Lower lobe of right lung (tissue), 2 donors: ENCODE data around the gene TRIM31. TPM values are rescaled to one million over a fixed set of nuclear protein-coding genes. Genes with fewer than 3 reads are reported as not detected.

Experiments used
- ATAC-seq, 2 donors: fragments of 200-7000 bp; cut with Tn5 transposase; one replicate each; pipeline ENCODE4 v1.9.1; 2020 to 2022; ENCODE audit warnings: mild to moderate bottlenecking in 2 of 2, moderate library complexity in 2 of 2
- DNase-seq: peaks from one replicate; pipeline ENCODE4 v3.0.0-alpha.2; 2020
- H3K27ac ChIP-seq: fragments of 200-600 bp; one replicate; pipeline ENCODE4 v1.8.0; 2022
- H3K27me3 ChIP-seq: fragments of 200-600 bp; one replicate; pipeline ENCODE4 v1.8.0; 2022; ENCODE audit warnings: low read depth
- H3K36me3 ChIP-seq: fragments of 200-600 bp; one replicate; pipeline ENCODE4 v1.8.0; 2022; ENCODE audit warnings: mild to moderate bottlenecking
- H3K4me1 ChIP-seq: fragments of 200-600 bp; one replicate; pipeline ENCODE4 v1.8.0; 2022
- H3K4me3 ChIP-seq: fragments of 200-600 bp; one replicate; pipeline ENCODE4 v1.8.0; 2022; ENCODE audit warnings: mild to moderate bottlenecking
- H3K9me3 ChIP-seq: fragments of 200-600 bp; one replicate; pipeline ENCODE4 v1.8.0; 2022
- intact Hi-C: fragments of 100-400 bp; cut with DNase I; formaldehyde crosslinking; loops from one replicate; pipeline ENCODE4 v1.11.0; 2022
- total RNA-seq: library from RNA; stranded (reverse); fragmentation: NEBNext Ultra II Directional; extraction: Animal tissue kit (Norgen Biotek cat#: 25700); gene quantifications from one replicate; pipeline ENCODE4 v1.2.1, GENCODE V29; 2021
- TF ChIP-seq, protein P1 (sequence below): fragments of 200-600 bp; IDR thresholded peaks from one replicate; pipeline ENCODE4 v1.8.0; 2022; ENCODE audit warnings: antibody characterized with exemption, mild to moderate bottlenecking
- donor health status: DM: no; HTN: yes; CAD: no; lungs with severe emphysema.

Gene TRIM31
- total RNA-seq, 1 donor from 2014 or later = 0.62 TPM

DNA sequence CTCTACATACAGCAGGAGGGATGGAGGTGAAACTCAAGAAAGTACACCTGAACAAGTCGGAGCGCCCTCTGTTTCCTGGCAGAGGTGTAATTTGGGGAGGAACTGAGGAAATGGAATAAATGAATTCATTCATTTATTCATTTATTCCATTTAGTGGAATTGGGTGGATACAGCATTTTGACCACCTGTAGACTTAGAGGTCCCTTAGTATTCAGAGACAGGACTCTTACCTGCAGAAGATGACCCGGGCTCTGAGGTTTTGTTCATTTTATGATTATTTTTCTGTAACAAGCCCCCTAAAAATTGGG is 9.1 kb downstream of the TRIM31 start:
- H3K27ac ChIP-seq = no peak overlapping the region
- TF ChIP-seq, protein P1, sequence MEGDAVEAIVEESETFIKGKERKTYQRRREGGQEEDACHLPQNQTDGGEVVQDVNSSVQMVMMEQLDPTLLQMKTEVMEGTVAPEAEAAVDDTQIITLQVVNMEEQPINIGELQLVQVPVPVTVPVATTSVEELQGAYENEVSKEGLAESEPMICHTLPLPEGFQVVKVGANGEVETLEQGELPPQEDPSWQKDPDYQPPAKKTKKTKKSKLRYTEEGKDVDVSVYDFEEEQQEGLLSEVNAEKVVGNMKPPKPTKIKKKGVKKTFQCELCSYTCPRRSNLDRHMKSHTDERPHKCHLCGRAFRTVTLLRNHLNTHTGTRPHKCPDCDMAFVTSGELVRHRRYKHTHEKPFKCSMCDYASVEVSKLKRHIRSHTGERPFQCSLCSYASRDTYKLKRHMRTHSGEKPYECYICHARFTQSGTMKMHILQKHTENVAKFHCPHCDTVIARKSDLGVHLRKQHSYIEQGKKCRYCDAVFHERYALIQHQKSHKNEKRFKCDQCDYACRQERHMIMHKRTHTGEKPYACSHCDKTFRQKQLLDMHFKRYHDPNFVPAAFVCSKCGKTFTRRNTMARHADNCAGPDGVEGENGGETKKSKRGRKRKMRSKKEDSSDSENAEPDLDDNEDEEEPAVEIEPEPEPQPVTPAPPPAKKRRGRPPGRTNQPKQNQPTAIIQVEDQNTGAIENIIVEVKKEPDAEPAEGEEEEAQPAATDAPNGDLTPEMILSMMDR = no peak
- DNase-seq (no peak), ATAC-seq (no peak)
- H3K27me3 ChIP-seq = peaks cover 5% of the 10 kb centered on the region
- H3K4me1 ChIP-seq = peaks cover 35% of the 10 kb centered on the region
- no peaks in the 10 kb centered on the region for H3K36me3 ChIP-seq
- intact Hi-C loops = no loop called here
- H3K4me3 ChIP-seq = peak overlapping the region; percentile 54
- H3K9me3 ChIP-seq = no peaks in the 10 kb centered on the region

DNA sequence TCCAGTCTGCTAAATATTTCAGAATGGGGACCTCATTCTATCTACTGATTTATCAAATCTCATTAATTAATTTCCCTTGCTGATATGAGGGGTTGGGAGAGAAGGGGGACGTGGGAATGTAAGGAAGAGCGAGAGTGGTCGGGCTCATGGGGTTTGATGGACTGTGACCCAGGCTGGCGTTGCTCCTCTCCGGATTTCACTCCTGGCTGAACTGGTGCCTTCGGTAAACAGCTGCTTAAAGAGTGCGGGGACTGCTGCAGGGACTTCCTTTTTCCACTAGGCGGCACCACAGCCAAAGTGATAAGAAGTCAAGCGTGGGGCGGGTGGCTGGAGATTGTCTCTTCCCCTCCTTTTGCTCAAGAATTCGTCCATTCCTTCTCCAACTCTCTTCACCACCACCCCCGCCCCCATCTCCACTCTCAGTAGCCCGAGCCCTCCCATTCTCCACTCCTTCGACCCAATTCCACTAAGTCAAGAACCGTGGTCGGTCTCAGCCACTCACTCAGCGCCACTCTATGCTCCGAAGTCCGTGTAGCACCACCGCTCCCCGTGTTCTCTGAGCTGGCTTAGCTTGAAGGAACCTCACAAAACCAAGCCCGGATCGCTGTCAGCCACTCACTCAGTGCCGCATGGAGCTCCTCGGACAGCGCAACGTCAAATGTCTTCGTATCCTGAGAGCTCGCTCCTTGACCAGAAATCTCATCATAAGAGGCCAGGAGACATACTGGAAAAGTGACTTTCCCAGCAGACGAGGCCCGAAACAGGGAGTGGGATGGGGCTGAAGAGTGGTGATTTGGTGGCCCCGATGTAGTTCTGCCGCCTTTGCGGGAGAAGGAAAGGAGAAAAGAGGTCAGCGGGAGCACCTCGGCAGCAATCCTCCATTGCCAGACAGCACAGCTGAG is 9.7 kb downstream of the TRIM31 start:
- ATAC-seq (peak; percentile 87 to 90), DNase-seq (peak; percentile 89)
- intact Hi-C loops = no loop called here
- no peaks in the 10 kb centered on the region for H3K9me3 ChIP-seq
- H3K27me3 ChIP-seq = peaks cover 10% of the 10 kb centered on the region
- H3K27ac ChIP-seq = peak overlapping the region; percentile 50
- H3K4me1 ChIP-seq = peaks cover 35% of the 10 kb centered on the region
- no peaks in the 10 kb centered on the region for H3K36me3 ChIP-seq
- TF ChIP-seq, protein P1 = peak; percentile 89
- H3K4me3 ChIP-seq = peak overlapping the region; percentile 54

DNA sequence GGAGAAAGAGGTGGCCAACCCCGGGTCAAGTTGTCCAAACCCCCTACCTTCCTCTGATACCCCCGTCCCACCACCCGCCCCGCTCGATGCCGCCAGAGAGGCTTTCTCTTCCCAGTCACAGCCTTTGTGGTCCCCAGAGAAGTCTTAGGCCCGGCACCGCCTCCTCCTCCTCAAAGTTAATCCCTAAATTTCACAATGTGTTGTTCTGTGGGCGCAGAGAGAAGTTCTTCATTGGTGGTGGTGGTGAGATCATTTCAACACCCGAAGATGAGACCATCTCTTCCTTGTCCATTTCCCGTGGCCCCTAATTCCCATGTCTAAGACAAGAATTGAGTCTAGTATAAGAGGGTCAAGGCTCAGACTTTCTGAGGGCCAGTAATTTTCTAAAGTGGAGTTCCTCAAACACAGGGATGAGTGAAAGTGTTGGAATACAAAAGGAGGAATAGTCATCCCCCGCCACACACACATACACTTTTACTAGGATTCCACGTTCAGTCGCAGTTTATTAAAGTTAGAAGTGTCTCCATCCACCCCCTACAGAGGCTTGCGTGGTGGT is 10.4 kb downstream of the TRIM31 start:
- H3K4me1 ChIP-seq = peaks cover 35% of the 10 kb centered on the region
- intact Hi-C loops = no loop called here
- DNase-seq (no peak), ATAC-seq (peak; percentile 11 to 47)
- H3K36me3 ChIP-seq = no peaks in the 10 kb centered on the region
- H3K27ac ChIP-seq = peak overlapping the region; percentile 50
- TF ChIP-seq, protein P1 = no peak
- H3K4me3 ChIP-seq = peak overlapping the region; percentile 54
- peaks cover 12% of the 10 kb centered on the region for H3K27me3 ChIP-seq
- H3K9me3 ChIP-seq = no peaks in the 10 kb centered on the region

DNA sequence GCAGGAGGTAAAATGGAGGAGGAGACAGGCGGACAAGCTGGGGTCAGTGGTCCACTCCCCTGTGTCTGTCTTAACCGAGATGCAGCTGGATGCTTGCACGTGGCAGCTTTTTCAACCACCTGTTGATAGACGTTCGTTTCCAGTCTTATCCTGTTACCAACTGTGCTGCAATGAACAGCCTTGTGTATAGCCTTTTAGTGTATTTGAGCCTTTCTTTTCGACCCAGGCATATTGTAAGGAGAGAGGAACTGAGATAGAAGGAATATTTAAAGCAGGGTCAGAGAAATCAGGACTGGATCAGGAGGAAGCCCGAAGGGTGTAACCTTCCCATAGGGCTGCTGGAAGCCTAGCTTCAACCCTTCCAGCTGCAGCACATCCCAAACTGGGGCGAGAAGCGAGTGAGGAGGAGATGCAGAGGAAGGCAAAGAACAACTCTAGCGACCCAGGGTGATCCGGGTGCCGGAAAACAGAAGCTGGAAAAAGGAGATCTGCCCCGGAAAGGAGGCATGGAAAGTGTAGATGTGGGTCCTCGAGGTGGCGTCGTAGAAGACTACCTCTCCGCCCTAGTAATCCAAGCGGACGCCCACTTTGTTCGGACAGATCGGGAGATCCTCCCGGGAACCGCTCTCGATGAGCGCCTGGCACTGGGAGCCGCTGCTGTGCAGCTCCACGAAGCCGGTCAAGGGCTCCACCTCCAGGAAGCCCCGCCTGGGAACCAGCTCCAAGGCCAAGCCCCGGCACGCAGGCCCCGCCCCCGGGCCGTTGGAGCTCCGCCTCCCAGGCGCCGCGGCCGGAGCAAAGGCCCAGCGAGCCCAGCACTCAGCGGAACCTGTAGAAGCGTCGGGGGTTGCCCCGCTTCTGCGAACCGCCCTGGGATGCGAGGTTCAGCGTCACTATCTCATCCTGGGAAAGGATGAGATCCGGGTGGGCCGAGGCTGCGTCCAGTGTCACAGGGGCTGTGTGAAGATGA is 11.2 kb downstream of the TRIM31 start:
- TF ChIP-seq, protein P1 = no peak
- DNase-seq (peak; percentile 95), ATAC-seq (peak; percentile 96)
- no peaks in the 10 kb centered on the region for H3K36me3 ChIP-seq
- H3K4me1 ChIP-seq = peaks cover 35% of the 10 kb centered on the region
- no peaks in the 10 kb centered on the region for H3K9me3 ChIP-seq
- H3K27ac ChIP-seq = peak overlapping the region; percentile 50
- peak overlapping the region; percentile 54 for H3K4me3 ChIP-seq
- H3K27me3 ChIP-seq = peaks cover 12% of the 10 kb centered on the region
- intact Hi-C loops = no loop called here
